COLO668 (cell line): ENCODE results near the gene KCNA10.
A peak's percentile ranks its signal among the peaks of the same experiment; 100 is the strongest.
"Not testable (repeated sequence)": the region's sequence is repeated elsewhere in the genome, so short reads cannot be mapped to it uniquely, and the experiment has no call there.

ENCODE experiments used
- DNase-seq: peaks from one replicate; lab custom pipeline; 2025; ENCODE audit not compliant: unreplicated experiment; lab: John Stamatoyannopoulos, UW

The KCNA10 gene

GRCh38 chr1:110538075-110538474, 19.1 kb upstream of the KCNA10 start:
- peak; percentile 87 for DNase-seq

GRCh38 chr1:110535985-110536384, 17.0 kb upstream of the KCNA10 start:
- DNase-seq: no peak

- peak; percentile 87 for DNase-seq
These were observed 14.3 kb upstream of the KCNA10 start for GRCh38 chr1:110533230-110533629.

GRCh38 chr1:110529011-110529410, 10.0 kb upstream of the KCNA10 start:
- DNase-seq: no peak

GRCh38 chr1:110526201-110526780, 7.3 kb upstream of the KCNA10 start:
- no peak for DNase-seq

- DNase-seq: no peak
These were observed 6.2 kb upstream of the KCNA10 start for GRCh38 chr1:110525249-110525595.

- DNase-seq: peak; percentile 84
These were observed 5.6 kb upstream of the KCNA10 start for GRCh38 chr1:110524311-110525248.

GRCh38 chr1:110523011-110523410, 4.0 kb upstream of the KCNA10 start:
- no peak for DNase-seq

- DNase-seq: no peak
These were observed 3.6 kb upstream of the KCNA10 start for GRCh38 chr1:110522560-110522959.

GRCh38 chr1:110520827-110521226, 1.9 kb upstream of the KCNA10 start:
- no peak for DNase-seq

- no peak for DNase-seq
These were observed 3.1 kb downstream of the KCNA10 start for GRCh38 chr1:110515891-110516290.

- no peak for DNase-seq
These were observed 3.9 kb downstream of the KCNA10 start for GRCh38 chr1:110515041-110515440.

- no peak for DNase-seq
These were observed 5.5 kb downstream of the KCNA10 start for GRCh38 chr1:110513511-110513910.

GRCh38 chr1:110511436-110511835, 7.5 kb downstream of the KCNA10 start:
- no peak for DNase-seq

GRCh38 chr1:110510921-110511320, 8.1 kb downstream of the KCNA10 start:
- DNase-seq: not testable (repeated sequence)

- DNase-seq: no peak
These were observed 9.3 kb downstream of the KCNA10 start for GRCh38 chr1:110509655-110510054.

GRCh38 chr1:110508028-110508940, 10.7 kb downstream of the KCNA10 start:
- no peak for DNase-seq

- DNase-seq: no peak
These were observed 12.4 kb downstream of the KCNA10 start for GRCh38 chr1:110506541-110506940.

GRCh38 chr1:110505596-110505995, 13.4 kb downstream of the KCNA10 start:
- no peak for DNase-seq

- no peak for DNase-seq
These were observed 14.7 kb downstream of the KCNA10 start for GRCh38 chr1:110504226-110504625.

GRCh38 chr1:110503471-110503870, 15.5 kb downstream of the KCNA10 start:
- no peak for DNase-seq
